HL-60/S4 (cell line): ENCODE results near the gene CCR4.
"Not testable (repeated sequence)": the region's sequence is repeated elsewhere in the genome, so short reads cannot be mapped to it uniquely, and the experiment has no call there.

Experiments used
- in situ Hi-C: fragments of 300-500 bp; cut with MboI; formaldehyde crosslinking; loops from 2 replicates; pipeline ENCODE4 v1.14.3; 2022; ENCODE audit warnings: low sequenced_read_pairs

Gene CCR4

GRCh38 chr3:32948625-32949445 lies 2.6 kb upstream of the CCR4 start:
- in situ Hi-C loops, result loop anchor here (25.0 kb wide), 2 partner anchors 212 to 437 kb away; partner anchors contain the start of gene CMTM6

- in situ Hi-C loops, result loop anchor here (10.0 kb wide), 1 partner anchor 124 kb away; no protein-coding TSS in a partner anchor
Observed at GRCh38 chr3:32950516-32950915, 928 bp upstream of the CCR4 start.

GRCh38 chr3:32952369-32953077 lies 1.1 kb downstream of the CCR4 start:
- in situ Hi-C loops, result loop anchor here (10.0 kb wide), 1 partner anchor 122 kb away; no protein-coding TSS in a partner anchor

- in situ Hi-C loops, result loop anchor here (10.0 kb wide), 1 partner anchor 120 kb away; no protein-coding TSS in a partner anchor
Observed at GRCh38 chr3:32954506-32954905, 3.1 kb downstream of the CCR4 start.

GRCh38 chr3:32956750-32957570 lies 5.5 kb downstream of the CCR4 start:
- in situ Hi-C loops, result loop anchor here (10.0 kb wide), 1 partner anchor 118 kb away; no protein-coding TSS in a partner anchor

GRCh38 chr3:32958509-32958908 lies 7.1 kb downstream of the CCR4 start:
- in situ Hi-C loops, result loop anchor here (10.0 kb wide), 1 partner anchor 116 kb away; no protein-coding TSS in a partner anchor

GRCh38 chr3:32959371-32959770 lies 7.9 kb downstream of the CCR4 start:
- in situ Hi-C loops, result loop anchor here (10.0 kb wide), 1 partner anchor 115 kb away; no protein-coding TSS in a partner anchor

GRCh38 chr3:32960404-32961170 lies 9.1 kb downstream of the CCR4 start:
- in situ Hi-C loops, result no loop called here

GRCh38 chr3:32961189-32961715 lies 9.8 kb downstream of the CCR4 start:
- in situ Hi-C loops, result no loop called here

- in situ Hi-C loops, result no loop called here
Observed at GRCh38 chr3:32963871-32964270, 12.4 kb downstream of the CCR4 start.

- in situ Hi-C loops, result not testable (repeated sequence)
Observed at GRCh38 chr3:32964781-32965180, 13.3 kb downstream of the CCR4 start.

GRCh38 chr3:32965617-32966213 lies 14.3 kb downstream of the CCR4 start:
- in situ Hi-C loops, result not testable (repeated sequence)

- in situ Hi-C loops, result not testable (repeated sequence)
Observed at GRCh38 chr3:32966627-32967026, 15.2 kb downstream of the CCR4 start.

- in situ Hi-C loops, result no loop called here
Observed at GRCh38 chr3:32968166-32968919, 16.9 kb downstream of the CCR4 start.

- in situ Hi-C loops, result no loop called here
Observed at GRCh38 chr3:32968920-32969389, 17.5 kb downstream of the CCR4 start.

GRCh38 chr3:32969656-32970055 lies 18.2 kb downstream of the CCR4 start:
- in situ Hi-C loops, result no loop called here

- in situ Hi-C loops, result not testable (repeated sequence)
Observed at GRCh38 chr3:32971291-32971690, 19.8 kb downstream of the CCR4 start.

- in situ Hi-C loops, result no loop called here
Observed at GRCh38 chr3:32972482-32973146, 21.2 kb downstream of the CCR4 start.
